AG08395 (cell line): ENCODE data around the gene C3.

Source experiments
- DNase-seq: peaks from one replicate; pipeline ENCODE4 v3.0.0; 2012; ENCODE audit warnings: mixed read lengths, low spot score

Gene C3

GRCh38 chr19:6744381-6745301 is 24.2 kb upstream of the C3 start:
- DNase-seq: peak; percentile 95

- DNase-seq: no peak
Measured at GRCh38 chr19:6743714-6744380, 23.4 kb upstream of the C3 start.

GRCh38 chr19:6743066-6743465 is 22.6 kb upstream of the C3 start:
- no peak for DNase-seq

- peak; percentile 27 for DNase-seq
Measured at GRCh38 chr19:6740589-6741343, 20.3 kb upstream of the C3 start.

GRCh38 chr19:6739883-6740588 is 19.6 kb upstream of the C3 start:
- no peak for DNase-seq

GRCh38 chr19:6739390-6739882 is 19.0 kb upstream of the C3 start, which contains the start of gene TRIP10:
Gene TRIP10, plus strand, starts transcription at chr19:6739680. Its CDS starts 82 bp downstream, at chr19:6739762.
- DNase-seq: peak; percentile 94

GRCh38 chr19:6738787-6739389 is 18.4 kb upstream of the C3 start:
- no peak for DNase-seq

GRCh38 chr19:6737873-6738786 is 17.7 kb upstream of the C3 start:
- peak; percentile 69 for DNase-seq

- DNase-seq: peak; percentile 100
Measured at GRCh38 chr19:6737284-6737872, 16.9 kb upstream of the C3 start, which contains the start of gene GPR108. Gene GPR108, minus strand, starts transcription at chr19:6737580. Its CDS starts 4 bp downstream, at chr19:6737576.

- no peak for DNase-seq
Measured at GRCh38 chr19:6736917-6737283, 16.4 kb upstream of the C3 start.

- peak; percentile 89 for DNase-seq
Measured at GRCh38 chr19:6736169-6736916, 15.9 kb upstream of the C3 start.

GRCh38 chr19:6735181-6735911 is 14.9 kb upstream of the C3 start:
- DNase-seq: no peak

GRCh38 chr19:6734096-6734696 is 13.7 kb upstream of the C3 start:
- DNase-seq: no peak

GRCh38 chr19:6733338-6734095 is 13.1 kb upstream of the C3 start:
- DNase-seq: no peak

GRCh38 chr19:6732803-6733337 is 12.4 kb upstream of the C3 start:
- no peak for DNase-seq

GRCh38 chr19:6731822-6732221 is 11.4 kb upstream of the C3 start:
- DNase-seq: no peak
